Stimulated activated CD8-positive, alpha-beta memory T cell treated with anti-CD3 and anti-CD28 coated beads, Interleukin-12 subunit alpha, Interleukin-12 subunit beta, amount 100 ng/mL, for 24 hours (primary cell): ENCODE results near the gene TFCP2L1.

Source experiments
- DNase-seq: peaks from one replicate; pipeline ENCODE4 v3.0.0-alpha.2; 2020; ENCODE audit errors: extremely low read depth

The TFCP2L1 gene

GRCh38 chr2:121196849-121197155 is 88.2 kb downstream of the TFCP2L1 start:
- no peak for DNase-seq

DNA sequence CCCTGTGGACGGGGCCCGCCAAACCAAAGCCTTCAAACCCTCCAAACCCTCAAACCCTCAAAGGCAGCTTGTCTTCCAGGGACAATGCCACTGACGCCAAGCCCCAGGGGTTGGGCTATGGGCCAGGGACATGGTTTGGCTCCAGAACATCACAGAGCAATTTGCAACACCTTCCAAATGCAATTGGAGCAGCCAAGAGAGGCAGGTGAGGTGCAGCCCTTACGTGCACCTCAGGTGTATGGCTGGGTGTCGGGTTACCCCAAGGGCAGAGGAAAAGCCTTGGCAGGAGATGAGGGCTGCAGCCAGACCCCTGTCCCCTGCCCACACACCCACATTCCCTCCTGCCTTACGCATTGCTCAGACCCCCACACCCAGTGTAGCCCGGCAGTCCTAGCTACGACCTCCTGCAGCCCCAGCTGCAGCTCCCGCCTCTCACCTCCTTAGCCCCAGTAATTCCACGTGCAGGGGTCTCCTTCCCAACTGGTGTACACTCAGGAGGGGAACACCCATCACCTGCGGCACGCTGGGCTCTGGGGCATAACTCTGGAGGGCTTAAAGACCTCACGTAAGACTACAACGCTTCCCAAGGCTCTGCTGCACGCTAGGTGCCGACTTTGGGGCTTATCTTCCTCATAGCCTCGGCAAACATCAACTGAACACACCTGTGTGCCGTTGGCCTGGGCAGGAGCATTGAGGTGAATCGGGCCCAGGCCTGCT is 88.7 kb downstream of the TFCP2L1 start:
- DNase-seq = no peak

- DNase-seq = no peak
These were observed 90.0 kb downstream of the TFCP2L1 start for GRCh38 chr2:121195036-121195435.

DNA sequence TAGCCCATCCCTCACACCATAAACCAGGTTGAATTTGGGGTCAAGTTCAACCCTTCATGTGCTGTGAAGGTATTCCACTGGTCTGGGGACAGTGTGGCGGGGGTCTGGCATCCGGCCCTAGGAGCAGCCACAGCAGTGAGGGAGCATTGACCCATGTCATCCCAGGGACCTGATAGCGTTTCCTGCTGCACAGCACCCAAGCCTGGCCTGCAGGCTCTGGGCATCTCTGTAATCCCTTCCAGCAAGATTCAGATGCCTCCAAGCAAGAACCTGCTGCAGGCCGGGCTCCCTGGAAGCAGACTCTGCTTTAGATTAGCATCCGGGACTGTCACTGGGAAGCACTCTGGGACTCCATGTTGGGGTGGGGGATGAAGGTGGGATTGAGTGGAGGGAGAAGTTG is 90.4 kb downstream of the TFCP2L1 start:
- DNase-seq = no peak

DNA sequence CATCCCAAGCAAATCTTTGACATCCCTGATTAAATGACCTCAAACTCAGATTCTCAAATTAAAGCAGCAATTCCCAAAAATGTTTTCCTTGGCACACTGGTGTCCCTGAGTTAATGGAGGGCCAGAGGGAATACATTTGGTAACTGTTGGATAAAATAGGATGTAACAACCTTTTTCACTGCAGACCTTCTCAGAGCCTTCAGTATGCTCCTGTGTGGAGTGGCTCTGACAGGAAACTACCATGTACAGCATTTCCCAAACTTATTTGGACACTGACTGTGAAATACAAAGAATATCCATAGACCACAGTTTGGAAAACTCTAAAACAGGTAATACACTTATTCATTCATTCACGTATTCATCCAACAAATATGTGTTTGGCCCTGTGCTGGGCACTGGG is 91.8 kb downstream of the TFCP2L1 start:
- no peak for DNase-seq

GRCh38 chr2:121192576-121192975 is 92.4 kb downstream of the TFCP2L1 start:
- DNase-seq = no peak

- DNase-seq = no peak
These were observed 93.5 kb downstream of the TFCP2L1 start for GRCh38 chr2:121191191-121192170.

GRCh38 chr2:121189661-121190381 is 95.2 kb downstream of the TFCP2L1 start:
- DNase-seq = no peak

DNA sequence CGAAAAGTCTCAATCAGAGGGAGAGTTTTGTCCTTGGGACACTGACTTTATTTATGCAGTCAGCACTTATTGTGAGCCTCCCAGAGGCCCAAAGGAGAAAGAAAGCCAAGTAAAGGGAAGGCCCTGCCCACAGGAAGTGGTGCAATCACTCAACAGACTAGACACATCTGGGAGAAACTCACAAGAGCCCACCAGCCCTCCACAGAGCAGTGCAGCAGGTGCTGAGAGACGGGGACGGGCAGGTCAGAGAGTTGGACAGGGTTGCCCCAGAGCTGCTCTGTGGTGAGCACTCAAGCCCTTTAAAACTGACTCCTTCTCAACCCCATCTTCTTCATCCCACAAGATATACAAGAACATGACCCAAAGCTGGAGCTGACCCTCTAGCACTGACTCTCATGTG is 96.0 kb downstream of the TFCP2L1 start:
- DNase-seq = no peak

DNA sequence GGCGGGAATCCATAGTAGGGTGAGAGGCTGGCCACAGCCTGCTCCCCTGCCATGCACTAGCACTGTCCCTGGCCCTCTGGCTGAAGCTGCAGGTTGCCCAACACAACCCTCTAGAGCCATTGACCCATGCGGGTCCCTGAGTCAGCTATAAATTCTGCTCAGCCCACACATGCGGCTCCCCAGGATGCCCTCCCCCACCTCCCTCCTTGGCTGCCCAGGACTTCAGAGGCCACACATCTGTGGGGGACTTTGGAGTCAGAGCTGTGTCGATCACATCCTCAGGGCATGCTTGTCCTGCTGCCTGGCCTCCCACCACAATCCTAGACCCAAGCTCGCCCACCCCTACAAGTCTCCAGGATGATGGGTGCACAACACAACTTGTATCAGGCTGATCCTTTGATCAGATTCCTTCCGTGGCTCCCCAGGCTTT is 97.0 kb downstream of the TFCP2L1 start:
- no peak for DNase-seq

GRCh38 chr2:121187351-121187981 is 97.5 kb downstream of the TFCP2L1 start:
- DNase-seq = no peak

GRCh38 chr2:121186261-121186660 is 98.7 kb downstream of the TFCP2L1 start:
- DNase-seq = no peak

- no peak for DNase-seq
These were observed 99.4 kb downstream of the TFCP2L1 start for GRCh38 chr2:121185571-121186074.

DNA sequence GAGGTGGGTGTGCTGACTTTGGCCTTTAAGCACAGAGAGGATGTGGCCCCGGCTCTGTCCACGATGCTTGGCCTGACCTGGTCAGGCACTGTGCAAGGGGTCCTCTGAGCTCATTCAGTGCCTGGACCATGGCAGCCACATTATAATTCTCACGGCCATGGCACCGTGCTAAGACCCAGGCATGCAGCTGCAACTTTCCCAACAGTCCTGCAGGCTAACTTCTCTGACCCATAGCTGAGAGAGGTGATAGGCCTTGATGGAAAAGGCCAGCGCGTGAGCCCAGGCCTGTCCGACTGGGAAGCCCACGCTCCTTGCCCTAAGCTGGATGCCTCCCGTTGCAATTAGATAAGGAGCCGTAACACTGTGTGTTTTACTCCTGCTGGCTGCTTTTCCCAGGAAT is 99.9 kb downstream of the TFCP2L1 start:
- DNase-seq = no peak

- DNase-seq = no peak
These were observed 100.6 kb downstream of the TFCP2L1 start for GRCh38 chr2:121184248-121184862.

DNA sequence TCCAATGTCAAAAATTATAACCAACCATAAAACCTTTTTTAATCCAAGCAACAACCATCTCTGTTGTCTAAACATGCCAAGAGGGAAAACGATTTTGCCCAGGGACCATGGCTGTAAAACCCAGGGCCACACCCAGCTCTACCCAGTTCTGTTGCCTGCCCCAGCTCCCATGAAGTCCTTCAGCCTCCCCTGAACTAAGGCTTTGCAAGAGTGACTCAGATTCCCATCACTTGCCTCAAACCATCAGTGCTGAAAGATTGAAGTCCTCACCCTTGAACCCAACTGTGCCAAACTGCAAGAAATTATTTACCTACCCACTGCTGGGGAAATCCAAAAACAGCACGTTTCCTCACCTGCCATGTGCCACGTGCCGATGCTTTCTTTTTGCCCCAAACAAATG is 102.5 kb downstream of the TFCP2L1 start:
- DNase-seq = no peak

GRCh38 chr2:121179467-121179866 is 105.5 kb downstream of the TFCP2L1 start:
- no peak for DNase-seq

GRCh38 chr2:121178730-121179129 is 106.3 kb downstream of the TFCP2L1 start:
- no peak for DNase-seq

- DNase-seq = no peak
These were observed 107.1 kb downstream of the TFCP2L1 start for GRCh38 chr2:121177896-121178295.

DNA sequence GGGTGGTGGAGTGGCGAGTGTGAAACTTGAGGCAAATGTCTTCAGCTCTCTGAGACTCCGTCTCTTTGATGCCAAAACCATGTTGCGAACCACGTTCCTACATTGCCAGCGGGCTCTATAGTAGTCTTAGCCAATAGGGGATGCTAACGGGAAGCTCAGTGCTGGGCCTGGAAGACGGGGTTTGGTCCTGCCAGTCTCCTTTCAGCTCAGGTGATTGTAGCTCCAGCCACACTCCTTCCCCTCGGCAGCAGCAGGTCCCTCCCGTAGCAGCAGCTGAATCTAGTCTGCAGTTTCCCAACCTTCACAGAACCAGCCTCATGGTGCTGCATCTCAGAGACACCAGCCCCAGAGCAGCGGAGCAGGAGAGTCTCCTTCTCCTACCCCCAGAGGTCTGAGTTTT is 109.7 kb downstream of the TFCP2L1 start:
- no peak for DNase-seq

DNA sequence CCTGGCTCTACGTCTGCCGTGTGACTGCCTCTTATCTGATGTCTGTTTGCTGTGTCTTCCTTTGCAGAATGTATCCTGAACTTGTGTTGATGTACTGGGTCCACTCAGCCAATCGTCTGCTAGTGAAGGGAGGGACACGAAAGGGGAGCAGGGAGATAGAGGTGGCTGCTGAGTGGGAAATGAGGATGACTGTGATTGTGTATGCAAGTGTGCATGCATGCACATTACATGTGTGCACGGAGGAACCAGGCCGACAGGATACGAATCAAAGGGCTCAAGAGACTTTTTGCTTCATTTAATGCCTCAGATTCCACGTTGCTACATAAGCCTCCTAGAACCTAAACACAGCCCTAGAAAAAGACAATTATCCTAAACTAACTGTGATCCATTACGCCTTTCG is 111.2 kb downstream of the TFCP2L1 start:
- DNase-seq = no peak
